NCI-H1694 treated with DMSO at 0.1 percent for 48 hours (cell line): ENCODE measurements around the gene RHBDD1.

ENCODE experiments used
- DNase-seq: peaks from one replicate; lab custom pipeline; 2025; lab: John Stamatoyannopoulos, UW

Gene RHBDD1

DNA sequence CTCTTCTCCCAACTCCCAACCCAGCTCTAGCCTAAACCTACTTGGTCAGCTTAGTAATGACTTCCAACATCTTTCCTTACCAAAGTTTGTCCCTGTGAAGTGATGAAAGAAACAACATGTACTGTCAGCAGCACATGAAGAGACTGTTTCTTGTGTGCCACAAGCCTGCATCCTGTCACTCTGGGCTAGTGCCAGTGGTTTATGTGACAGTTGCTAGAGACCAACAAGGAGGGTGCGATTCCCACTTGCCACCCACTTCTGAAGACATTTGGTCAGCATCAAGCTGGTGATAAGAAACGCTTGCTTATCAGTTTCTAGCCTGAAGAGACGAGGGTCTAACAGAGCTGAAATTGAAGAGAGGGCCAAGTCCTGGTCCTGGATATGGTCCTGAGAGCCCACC lies 195.5 kb downstream of the RHBDD1 start:
- no peak for DNase-seq

GRCh38 chr2:227033471-227034148 lies 197.8 kb downstream of the RHBDD1 start:
- DNase-seq = no peak

DNA sequence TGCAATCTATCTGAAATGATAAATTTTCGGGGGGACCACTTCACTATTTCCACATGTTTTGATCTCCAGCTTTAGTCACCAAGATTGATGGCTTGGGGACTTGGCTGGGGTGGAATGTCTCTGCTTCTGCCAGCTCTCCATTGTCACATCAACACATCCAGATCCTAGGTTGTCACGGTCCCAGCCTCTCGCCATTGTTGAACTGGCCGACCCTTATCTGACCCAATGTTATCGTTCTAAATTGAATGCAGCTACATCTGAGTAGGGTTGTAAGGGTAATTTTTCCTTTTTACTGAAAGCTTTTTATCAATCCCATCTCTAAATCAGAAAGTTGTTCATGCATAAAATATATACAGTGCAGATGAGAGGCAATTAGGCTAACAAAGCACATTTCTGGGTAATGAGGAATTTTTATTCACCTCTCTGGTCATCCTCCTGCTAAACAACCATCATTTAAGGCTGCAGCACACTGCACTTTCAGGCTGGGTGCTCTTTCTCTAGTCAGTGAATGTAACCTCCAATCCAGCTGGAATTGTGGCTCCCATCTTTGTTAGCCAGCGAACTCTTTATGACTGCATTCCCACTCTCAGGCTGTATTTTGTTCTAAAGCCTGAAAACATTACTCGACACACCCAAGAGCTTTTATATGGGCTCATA lies 200.0 kb downstream of the RHBDD1 start:
- no peak for DNase-seq

GRCh38 chr2:227036527-227036926 lies 200.7 kb downstream of the RHBDD1 start:
- DNase-seq = no peak

DNA sequence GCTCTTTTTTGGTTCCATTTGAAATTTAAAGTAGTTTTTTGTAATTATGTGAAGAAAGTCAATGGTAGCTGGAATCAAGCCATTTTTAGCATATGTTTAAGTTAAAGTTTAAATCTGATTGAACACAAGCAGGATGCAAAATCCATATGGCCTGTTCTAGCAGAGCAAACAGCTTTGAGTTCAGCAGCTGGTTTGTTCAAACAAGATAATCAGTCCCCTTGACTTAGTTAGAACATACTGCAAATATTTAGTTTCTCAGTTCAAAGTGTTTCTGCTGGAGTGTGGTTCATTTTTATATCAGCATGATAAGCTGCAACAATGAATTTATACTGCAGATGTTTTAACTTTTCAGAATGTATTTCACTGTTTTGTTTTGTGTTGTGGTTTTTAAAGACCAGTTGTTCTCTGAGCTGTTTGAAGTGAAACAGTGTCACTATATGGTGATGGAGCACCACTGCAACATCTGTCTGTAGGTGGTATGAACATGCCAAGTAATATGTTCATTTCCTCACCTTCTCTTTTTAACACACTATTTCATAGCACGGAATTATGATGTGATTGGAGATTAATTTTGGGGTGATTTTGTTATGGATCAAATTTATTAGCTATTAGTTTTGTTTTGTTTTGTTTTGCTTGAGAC lies 202.8 kb downstream of the RHBDD1 start:
- peak; percentile 84 for DNase-seq

GRCh38 chr2:227043981-227044380 lies 208.1 kb downstream of the RHBDD1 start:
- DNase-seq = no peak
